GM12878 (cell line): ENCODE results near the gene EYA2. TPM values are rescaled to one million over a fixed set of nuclear protein-coding genes. Genes with fewer than 3 reads are reported as not detected.

Source experiments
- ATAC-seq: fragments of 200-7000 bp; cut with Tn5 transposase; 3 replicates; pipeline ENCODE4 v1.9.1; 2020; ENCODE audit warnings: mild to moderate bottlenecking, moderate library complexity
- BruUV-seq: library from RNA; stranded (reverse); fragments of 400-500 nt; replicated peaks from 2 replicates; lab custom pipeline; 2021; lab: Mats Ljungman, UMichigan
- CTCF ChIA-PET: fragments of 300-600 bp; sonication (Branson Sonifier 250); formaldehyde crosslinking; extraction: SDS; loops from one replicate; lab custom pipeline; 2021; ENCODE audit warnings: inconsistent platforms; lab: Yijun Ruan, JAX
- POLR2A ChIA-PET: fragments of 350-600 bp; formaldehyde crosslinking; extraction: SDS; loops from one replicate; lab custom pipeline; 2021; ENCODE audit warnings: inconsistent platforms; lab: Charles Lee
- RAD21 ChIA-PET: fragments of 300-600 bp; sonication (Branson Sonifier 250); formaldehyde crosslinking; loops from one replicate; lab custom pipeline; 2023; ENCODE audit warnings: antibody characterized with exemption; ENCODE audit not compliant: unreplicated experiment; lab: Charles Lee
- SMC1A ChIA-PET: fragments of 300-600 bp; sonication (Branson Sonifier 250); formaldehyde crosslinking; loops from one replicate; lab custom pipeline; 2023; ENCODE audit not compliant: unreplicated experiment, uncharacterized antibody; lab: Charles Lee
- DNase-seq: peaks from one replicate; pipeline ENCODE4 v3.0.0-alpha.2; 2011; ENCODE audit warnings: low read depth, low spot score
- FAIRE-seq: peaks from 3 replicates; lab custom pipeline; 2011; peaks lifted over from hg19 to GRCh38; lab: Jason Lieb, UNC
- H2AFZ ChIP-seq: 2 replicates; pipeline ENCODE4 v1.6.0; 2011; ENCODE audit warnings: low read depth, low read length, control low read depth; ENCODE audit not compliant: control insufficient read depth
- H3K27ac ChIP-seq: 2 replicates; pipeline ENCODE4 v1.5.1; 2011; ENCODE audit warnings: control low read depth; ENCODE audit not compliant: control insufficient read depth, insufficient read depth
- H3K27me3 ChIP-seq, 2 experiments: replicated peaks in 1 of 2; 2 replicates each; pipeline versions ENCODE4 v1.6.0 to v1.6.1; 2011; ENCODE audit warnings: low read length in 1 of 2; ENCODE audit not compliant: control insufficient read depth in 2 of 2, insufficient read depth in 2 of 2
- H3K36me3 ChIP-seq, 2 experiments: 2 replicates each; pipeline ENCODE4 v1.5.1; 2011; ENCODE audit warnings: low read length in 1 of 2; ENCODE audit not compliant: control insufficient read depth in 2 of 2, insufficient read depth in 2 of 2
- H3K4me1 ChIP-seq: 2 replicates; pipeline ENCODE4 v1.6.1; 2011; ENCODE audit warnings: mild to moderate bottlenecking, low read length, moderate library complexity, mixed read lengths; ENCODE audit not compliant: control insufficient read depth, insufficient read depth
- H3K4me2 ChIP-seq: 2 replicates; pipeline ENCODE4 v1.6.0; 2011; ENCODE audit warnings: control low read depth; ENCODE audit not compliant: control insufficient read depth, insufficient read depth
- H3K4me3 ChIP-seq: fragments of 200-600 bp; sonication (generic); 2 replicates; pipeline ENCODE4 v1.5.1; 2016
- H3K79me2 ChIP-seq: 2 replicates; pipeline ENCODE4 v1.6.0; 2011; ENCODE audit warnings: low read length; ENCODE audit not compliant: control insufficient read depth, insufficient read depth
- H3K9ac ChIP-seq: 2 replicates; pipeline ENCODE4 v1.8.0; 2011; ENCODE audit warnings: low read length, control low read depth, mixed read lengths; ENCODE audit not compliant: control insufficient read depth, insufficient read depth
- H3K9me3 ChIP-seq: replicated peaks from 3 replicates; pipeline ENCODE4 v1.5.1; 2011; ENCODE audit warnings: mild to moderate bottlenecking, low read length; ENCODE audit not compliant: control insufficient read depth, insufficient read depth
- H4K20me1 ChIP-seq: 2 replicates; pipeline ENCODE4 v1.6.0; 2011; ENCODE audit not compliant: control insufficient read depth, insufficient read depth
- BHLHE40 ChIP-seq, 2 experiments: fragments of 450-650 bp in 1 of 2; IDR thresholded peaks; 2 replicates each; pipeline ENCODE4 v1.6.1; 2011 to 2017; ENCODE audit warnings: low read depth in 2 of 2, borderline replicate concordance in 1 of 2, improper control_type of control experiment in 1 of 2, low read length in 1 of 2, mild to moderate bottlenecking in 1 of 2
- CHD1 ChIP-seq: IDR thresholded peaks from 2 replicates; pipeline ENCODE4 v1.6.1; 2012; ENCODE audit warnings: low read depth, low read length, improper control_type of control experiment
- E2F8 ChIP-seq: fragments of 450-650 bp; IDR thresholded peaks from 2 replicates; pipeline ENCODE4 v1.6.1; 2018; ENCODE audit warnings: mild to moderate bottlenecking, low read depth, moderate library complexity; ENCODE audit not compliant: partially characterized antibody
- FOXK2 ChIP-seq: fragments of 450-650 bp; IDR thresholded peaks from 2 replicates; pipeline ENCODE4 v1.6.1; 2017; ENCODE audit warnings: mild to moderate bottlenecking, moderate library complexity
- GATAD2B ChIP-seq: fragments of 450-650 bp; conservative IDR thresholded peaks from 2 replicates; pipeline ENCODE4 v1.6.1; 2017; ENCODE audit warnings: low read depth, mild to moderate bottlenecking, moderate library complexity
- MAX ChIP-seq: IDR thresholded peaks from 2 replicates; pipeline ENCODE4 v1.6.1; 2012; ENCODE audit warnings: low read depth, low read length, improper control_type of control experiment
- MYC ChIP-seq: IDR thresholded peaks from 2 replicates; pipeline ENCODE4 v1.6.1; 2011; ENCODE audit warnings: mild to moderate bottlenecking, low read length, moderate library complexity, inconsistent platforms; ENCODE audit not compliant: insufficient read depth, insufficient replicate concordance, insufficient read length, severe bottlenecking
- NR2F1 ChIP-seq: fragments of 450-650 bp; conservative IDR thresholded peaks from 2 replicates; pipeline ENCODE4 v1.6.1; 2017; ENCODE audit warnings: mild to moderate bottlenecking
- RAD51 ChIP-seq: fragments of 450-650 bp; IDR thresholded peaks from 2 replicates; pipeline ENCODE4 v1.6.1; 2016; ENCODE audit warnings: moderate library complexity, mild to moderate bottlenecking, inconsistent platforms
- RB1 ChIP-seq: fragments of 450-650 bp; formaldehyde crosslinking; IDR thresholded peaks from 2 replicates; pipeline ENCODE4 v1.6.1; 2017; ENCODE audit warnings: mild to moderate bottlenecking, borderline replicate concordance
- RCOR1 ChIP-seq: conservative IDR thresholded peaks from 2 replicates; pipeline ENCODE4 v1.6.1; 2012; ENCODE audit warnings: low read depth, low read length, improper control_type of control experiment
- SMC3 ChIP-seq: IDR thresholded peaks from 2 replicates; pipeline ENCODE4 v1.6.1; 2011; ENCODE audit warnings: low read length, improper control_type of control experiment, borderline replicate concordance
- SP1 ChIP-seq: IDR thresholded peaks from one replicate; pipeline ENCODE4 v1.6.1; 2011; ENCODE audit warnings: low read depth, low read length
- ZZZ3 ChIP-seq: IDR thresholded peaks from 2 replicates; pipeline ENCODE4 v1.6.1; 2011; ENCODE audit warnings: low read depth; ENCODE audit not compliant: control insufficient read depth, insufficient read length
- WGBS: methylation state at CpG from one replicate; pipeline ENCODE4 v1.1.6; 2016; ENCODE audit warnings: low lambda C conversion rate; ENCODE audit not compliant: insufficient replicate concordance, insufficient coverage; ENCODE audit errors: missing lambda C conversion rate; 5-methylcytosine and 5-hydroxymethylcytosine counted together
- in situ Hi-C: fragments of 300-500 bp; cut with MboI; formaldehyde crosslinking; loops from 9 replicates; pipeline ENCODE4 v1.14.3; 2018; ENCODE audit warnings: mixed read lengths
- intact Hi-C: fragments of 100-400 bp; cut with micrococcal nuclease; formaldehyde crosslinking; loops from one replicate; pipeline ENCODE4 v1.14.2; 2022; ENCODE audit not compliant: unreplicated experiment
- polyA plus RNA-seq, 11 experiments: library from polyadenylated mRNA; depleted of rRNA in 4 of 11; unstranded in 6 of 11; stranded (reverse) in 5 of 11; fragments of >200 nt; fragmentation: Nextera tagmentation in 4 of 11; fragmentation: Illumina TruSeq in 1 of 11; extraction: Ambion mirVana in 4 of 11; extraction: Trizol in 1 of 11; gene quantifications; 1 replicate in 1 of 11; 2 replicates in 10 of 11; pipeline versions ENCODE4 v1.2.1 to v1.2.3, GENCODE V29; 2011 to 2016; ENCODE audit warnings: inconsistent platforms in 2 of 11, missing spikeins in 2 of 11, low read depth in 1 of 11
- total RNA-seq, 4 experiments: library from RNA; depleted of rRNA in 3 of 4; stranded (reverse); fragments of >200 nt in 3 of 4; fragmentation: Illumina TruSeq in 1 of 4; extraction: Trizol in 1 of 4; gene quantifications; 2 replicates each; pipeline versions ENCODE4 v1.2.1 to v1.2.3, GENCODE V29; 2013 to 2021
- TF ChIP-seq, protein P1 (sequence below): fragments of 450-650 bp; IDR thresholded peaks from 2 replicates; pipeline ENCODE4 v1.6.1; 2014; ENCODE audit warnings: mild to moderate bottlenecking
- TF ChIP-seq, protein P2 (sequence below): IDR thresholded peaks from 2 replicates; pipeline ENCODE4 v1.6.1; 2012; ENCODE audit warnings: low read depth, low read length, improper control_type of control experiment
- TF ChIP-seq, protein P3 (sequence below): fragments of 450-650 bp; IDR thresholded peaks from 2 replicates; pipeline ENCODE4 v1.6.1; 2016; ENCODE audit warnings: mild to moderate bottlenecking

The EYA2 gene
- total and polyA plus RNA-seq, 10 of the 15 experiments (the other 5 are each of a cell fraction or from before 2014, with no cell fraction given): 0.20 TPM; not detected in 9

GRCh38 chr20:47187450-47188195 lies 293.0 kb downstream of the EYA2 start:
- 61% methylated on average over 19 of the region's 19 CpGs for WGBS
- Histone ChIP-seq H4K20me1 (no peaks in the 10 kb centered on the region), H3K4me3 (no peak overlapping the region), H3K4me1 (no peaks in the 10 kb centered on the region), H3K79me2 (no peaks in the 10 kb centered on the region), H3K27ac (no peak overlapping the region), H3K9me3 (no peaks in the 10 kb centered on the region), H3K9ac (no peak overlapping the region), H3K27me3 (peaks cover 0 to 1% of the 10 kb centered on the region in 2 experiments; a peak in 1 of 4 replicates), H3K36me3 (no peaks in the 10 kb centered on the region), H2AFZ (no peak overlapping the region), H3K4me2 (no peak overlapping the region)
- RAD21 ChIA-PET: no interaction called here
- CTCF ChIA-PET: interaction anchor here (0.6 to 1.2 kb wide), 3 partner anchors 9 to 430 kb away, joined by 3 to 5 read pairs (median 3); no protein-coding TSS in a partner anchor
- SMC1A ChIA-PET: no interaction called here
- in situ Hi-C loops: no loop called here
- ATAC-seq (peak; percentile 48), DNase-seq (no peak), FAIRE-seq (no peak)
- no TSS peak for BruUV-seq
- intact Hi-C loops: no loop called here
- POLR2A ChIA-PET: no interaction called here
- no peak for TF ChIP-seq RCOR1
- TF ChIP-seq, protein P1, sequence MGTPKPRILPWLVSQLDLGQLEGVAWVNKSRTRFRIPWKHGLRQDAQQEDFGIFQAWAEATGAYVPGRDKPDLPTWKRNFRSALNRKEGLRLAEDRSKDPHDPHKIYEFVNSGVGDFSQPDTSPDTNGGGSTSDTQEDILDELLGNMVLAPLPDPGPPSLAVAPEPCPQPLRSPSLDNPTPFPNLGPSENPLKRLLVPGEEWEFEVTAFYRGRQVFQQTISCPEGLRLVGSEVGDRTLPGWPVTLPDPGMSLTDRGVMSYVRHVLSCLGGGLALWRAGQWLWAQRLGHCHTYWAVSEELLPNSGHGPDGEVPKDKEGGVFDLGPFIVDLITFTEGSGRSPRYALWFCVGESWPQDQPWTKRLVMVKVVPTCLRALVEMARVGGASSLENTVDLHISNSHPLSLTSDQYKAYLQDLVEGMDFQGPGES: no peak
- no peak for TF ChIP-seq RB1
- TF ChIP-seq NR2F1: no peak
- no peak for TF ChIP-seq BHLHE40 (IDR thresholded peaks at IDR 0.05; ENCODE audit: borderline replicate concordance in 1 of 2, low read depth in 2 of 2, low read length in 1 of 2)
- TF ChIP-seq, protein P2, sequence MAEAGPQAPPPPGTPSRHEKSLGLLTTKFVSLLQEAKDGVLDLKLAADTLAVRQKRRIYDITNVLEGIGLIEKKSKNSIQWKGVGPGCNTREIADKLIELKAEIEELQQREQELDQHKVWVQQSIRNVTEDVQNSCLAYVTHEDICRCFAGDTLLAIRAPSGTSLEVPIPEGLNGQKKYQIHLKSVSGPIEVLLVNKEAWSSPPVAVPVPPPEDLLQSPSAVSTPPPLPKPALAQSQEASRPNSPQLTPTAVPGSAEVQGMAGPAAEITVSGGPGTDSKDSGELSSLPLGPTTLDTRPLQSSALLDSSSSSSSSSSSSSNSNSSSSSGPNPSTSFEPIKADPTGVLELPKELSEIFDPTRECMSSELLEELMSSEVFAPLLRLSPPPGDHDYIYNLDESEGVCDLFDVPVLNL: no peak
- no peak for TF ChIP-seq CHD1
- TF ChIP-seq MYC: no peak
- TF ChIP-seq SMC3: no peak
- TF ChIP-seq SP1: no peak
- no peak for TF ChIP-seq MAX
- TF ChIP-seq E2F8: no peak
- TF ChIP-seq FOXK2: no peak
- no peak for TF ChIP-seq GATAD2B
- no peak for TF ChIP-seq RAD51
- TF ChIP-seq ZZZ3: no peak
- TF ChIP-seq, protein P3, sequence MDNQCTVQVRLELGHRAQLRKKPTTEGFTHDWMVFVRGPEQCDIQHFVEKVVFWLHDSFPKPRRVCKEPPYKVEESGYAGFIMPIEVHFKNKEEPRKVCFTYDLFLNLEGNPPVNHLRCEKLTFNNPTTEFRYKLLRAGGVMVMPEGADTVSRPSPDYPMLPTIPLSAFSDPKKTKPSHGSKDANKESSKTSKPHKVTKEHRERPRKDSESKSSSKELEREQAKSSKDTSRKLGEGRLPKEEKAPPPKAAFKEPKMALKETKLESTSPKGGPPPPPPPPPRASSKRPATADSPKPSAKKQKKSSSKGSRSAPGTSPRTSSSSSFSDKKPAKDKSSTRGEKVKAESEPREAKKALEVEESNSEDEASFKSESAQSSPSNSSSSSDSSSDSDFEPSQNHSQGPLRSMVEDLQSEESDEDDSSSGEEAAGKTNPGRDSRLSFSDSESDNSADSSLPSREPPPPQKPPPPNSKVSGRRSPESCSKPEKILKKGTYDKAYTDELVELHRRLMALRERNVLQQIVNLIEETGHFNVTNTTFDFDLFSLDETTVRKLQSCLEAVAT: no peak
